Trophoblast cell (in vitro differentiated cells and primary cell): ENCODE data around the gene PIGB. TPM values are rescaled to one million over a fixed set of nuclear protein-coding genes. Genes with fewer than 3 reads are reported as not detected.

Source experiments
- DNase-seq, 2 donors: peaks; one replicate each; pipeline ENCODE4 v3.0.0-alpha.2; 2016
- H2AFZ ChIP-seq: 2 replicates; pipeline ENCODE4 v1.6.1; 2013; ENCODE audit warnings: low read length, moderate library complexity, mild to moderate bottlenecking; ENCODE audit not compliant: insufficient read depth, poor library complexity
- H2AK5ac ChIP-seq: 2 replicates; pipeline ENCODE4 v1.6.1; 2013; ENCODE audit warnings: mild to moderate bottlenecking, low read length
- H2BK120ac ChIP-seq: 2 replicates; pipeline ENCODE4 v1.6.1; 2013; ENCODE audit warnings: low read length, mild to moderate bottlenecking, moderate library complexity; ENCODE audit not compliant: insufficient read depth, poor library complexity
- H2BK12ac ChIP-seq: 2 replicates; pipeline ENCODE4 v1.6.1; 2013; ENCODE audit warnings: mild to moderate bottlenecking, low read length, moderate library complexity
- H2BK5ac ChIP-seq: 2 replicates; pipeline ENCODE4 v1.6.1; 2013; ENCODE audit warnings: low read length, low read depth, moderate library complexity, mild to moderate bottlenecking; ENCODE audit not compliant: poor library complexity
- H3K14ac ChIP-seq: 2 replicates; pipeline ENCODE4 v1.6.1; 2013; ENCODE audit warnings: mild to moderate bottlenecking, low read length
- H3K18ac ChIP-seq: 2 replicates; pipeline ENCODE4 v1.6.1; 2013; ENCODE audit warnings: mild to moderate bottlenecking, low read length
- H3K23ac ChIP-seq: 2 replicates; pipeline ENCODE4 v1.6.1; 2013; ENCODE audit warnings: low read length
- H3K27ac ChIP-seq: 2 replicates; pipeline ENCODE4 v1.5.1; 2013; ENCODE audit warnings: low read depth, mild to moderate bottlenecking, inconsistent platforms, low read length, moderate library complexity
- H3K27me3 ChIP-seq: 2 replicates; pipeline ENCODE4 v1.6.1; 2013; ENCODE audit warnings: inconsistent platforms, mild to moderate bottlenecking, low read length, moderate library complexity; ENCODE audit not compliant: insufficient read depth
- H3K36me3 ChIP-seq, 2 experiments: 1 replicate in 1 of 2; 2 replicates in 1 of 2; pipeline ENCODE4 v1.6.1; 2013; ENCODE audit warnings: low read length in 2 of 2, mild to moderate bottlenecking in 2 of 2, moderate library complexity in 1 of 2; ENCODE audit not compliant: insufficient read depth in 2 of 2, control insufficient read depth in 1 of 2
- H3K4ac ChIP-seq: 2 replicates; pipeline ENCODE4 v1.6.1; 2013; ENCODE audit warnings: low read depth, mild to moderate bottlenecking, low read length, moderate library complexity
- H3K4me1 ChIP-seq, 2 experiments: 1 replicate in 1 of 2; 2 replicates in 1 of 2; pipeline ENCODE4 v1.6.1; 2013; ENCODE audit warnings: low read length in 2 of 2, mild to moderate bottlenecking in 2 of 2, moderate library complexity in 1 of 2; ENCODE audit not compliant: insufficient read depth in 2 of 2, control insufficient read depth in 1 of 2
- H3K4me2 ChIP-seq: 2 replicates; pipeline ENCODE4 v1.6.1; 2013; ENCODE audit warnings: inconsistent platforms, mild to moderate bottlenecking, low read length, moderate library complexity
- H3K4me3 ChIP-seq: 2 replicates; pipeline ENCODE4 v1.5.1; 2013; ENCODE audit warnings: mild to moderate bottlenecking, low read depth, low read length, inconsistent platforms
- H3K79me1 ChIP-seq: one replicate; pipeline ENCODE4 v1.6.1; 2013; ENCODE audit warnings: low read length
- H3K79me2 ChIP-seq: 2 replicates; pipeline ENCODE4 v1.6.1; 2013; ENCODE audit warnings: low read length, mild to moderate bottlenecking; ENCODE audit not compliant: control insufficient read depth, insufficient read depth, poor library complexity
- H3K9ac ChIP-seq: 2 replicates; pipeline ENCODE4 v1.6.1; 2013; ENCODE audit warnings: mild to moderate bottlenecking, low read length
- H3K9me3 ChIP-seq: 2 replicates; pipeline ENCODE4 v1.6.1; 2013; ENCODE audit warnings: low read depth, mild to moderate bottlenecking, control low read depth, inconsistent platforms, low read length; ENCODE audit not compliant: insufficient read depth
- H4K12ac ChIP-seq: 2 replicates; pipeline ENCODE4 v1.6.1; 2013; ENCODE audit warnings: low read depth, mild to moderate bottlenecking, low read length, moderate library complexity
- H4K8ac ChIP-seq: 2 replicates; pipeline ENCODE4 v1.6.1; 2013; ENCODE audit warnings: low read depth, mild to moderate bottlenecking, low read length, moderate library complexity
- H4K91ac ChIP-seq: one replicate; pipeline ENCODE4 v1.6.1; 2013; ENCODE audit warnings: low read depth, mild to moderate bottlenecking, low read length, moderate library complexity
- WGBS: extraction: QIAGEN DNeasy Blood & Tissue Kit; methylation state at CpG from one replicate; pipeline ENCODE4 v1.1.7; 2013; ENCODE audit warnings: missing lambda C conversion rate; ENCODE audit not compliant: insufficient read length, insufficient coverage; ENCODE audit errors: extremely low coverage; 5-methylcytosine and 5-hydroxymethylcytosine counted together
- polyA plus RNA-seq: library from polyadenylated mRNA; stranded (reverse); fragments of 200-250 nt; gene quantifications from 2 replicates; pipeline ENCODE4 v1.2.3, GENCODE V29; 2013

PIGB gene
- 6.1 TPM in 2 replicates for polyA plus RNA-seq

DNA sequence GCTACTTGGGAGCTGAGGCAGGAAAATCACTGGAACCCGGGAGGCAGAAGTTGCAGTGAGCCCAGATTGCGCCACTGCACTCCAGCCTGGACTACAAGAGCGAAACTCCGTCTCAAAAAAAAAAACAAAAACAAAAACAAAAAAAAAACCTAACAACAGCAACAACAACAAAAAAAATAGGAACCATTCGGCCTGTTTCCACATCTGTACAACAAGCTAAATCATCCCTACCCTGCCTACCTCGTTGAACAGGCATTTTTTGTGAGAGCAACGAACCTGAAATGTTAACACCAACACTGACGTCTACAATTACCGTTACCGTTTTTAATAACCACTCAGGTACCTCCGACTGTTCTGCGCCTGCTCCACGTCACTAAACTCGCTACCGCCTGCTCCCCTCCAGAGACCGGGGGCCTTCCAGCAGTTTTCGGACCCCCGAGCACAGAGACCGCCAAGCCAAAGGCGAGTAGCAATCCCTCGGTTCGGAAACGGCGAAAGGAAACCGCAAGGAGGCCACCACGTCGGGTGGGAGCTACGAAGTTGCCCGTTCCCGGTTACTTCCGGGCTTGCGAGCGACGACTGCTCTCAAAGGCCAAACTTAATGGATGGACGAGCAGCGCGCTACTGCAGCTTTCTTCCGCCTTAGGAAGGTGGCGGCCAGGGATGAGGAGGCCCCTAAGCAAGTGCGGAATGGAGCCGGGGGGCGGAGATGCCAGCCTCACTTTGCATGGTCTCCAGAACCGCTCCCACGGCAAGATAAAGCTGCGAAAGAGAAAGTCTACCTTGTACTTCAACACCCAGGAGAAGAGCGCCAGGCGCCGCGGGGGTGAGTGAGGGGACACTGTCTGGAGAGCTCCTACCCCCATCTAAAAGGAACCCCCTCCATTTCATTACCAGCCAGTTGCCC is at the start of gene PIGB, which contains the start of gene PIGBOS1:
Gene PIGB, plus strand, starts transcription at position 635 of the 907 bp plus-strand sequence. Its CDS starts 29 bp downstream, at position 664.
Gene PIGBOS1, minus strand, starts transcription at position 536 of the 907 bp plus-strand sequence. CDS start 1,331 bp downstream, outside the sequence.
- peak within 1 kb of the TSS; percentile 78 for H4K91ac ChIP-seq
- no peak within 1 kb of the TSS for H2AK5ac ChIP-seq
- H3K18ac ChIP-seq: peak within 1 kb of the TSS; percentile 33
- no CpG with 5 or more reads among the region's 49 CpGs for WGBS
- peaks cover 5% of the 10 kb centered on the region for H3K79me2 ChIP-seq
- H3K4me2 ChIP-seq: peak within 1 kb of the TSS; percentile 84
- peak within 1 kb of the TSS; percentile 93 for H3K4me3 ChIP-seq
- H3K4me1 ChIP-seq: no peaks in the 10 kb centered on the region
- no peaks in the 10 kb centered on the region for H3K27me3 ChIP-seq
- peak within 1 kb of the TSS; percentile 90 for H4K8ac ChIP-seq
- no peak within 1 kb of the TSS for H3K23ac ChIP-seq
- no peaks in the 10 kb centered on the region for H3K9me3 ChIP-seq
- H3K14ac ChIP-seq: peak within 1 kb of the TSS; percentile 81
- peaks cover 6% of the 10 kb centered on the region for H3K79me1 ChIP-seq
- peak within 1 kb of the TSS; percentile 93 for H3K9ac ChIP-seq
- peak; percentile 77 to 86 for DNase-seq
- H2BK5ac ChIP-seq: peak within 1 kb of the TSS; percentile 19
- H3K27ac ChIP-seq: peak within 1 kb of the TSS; percentile 45
- peak within 1 kb of the TSS; percentile 60 for H4K12ac ChIP-seq
- peak within 1 kb of the TSS; percentile 62 for H2AFZ ChIP-seq
- H2BK12ac ChIP-seq: no peak within 1 kb of the TSS
- peak within 1 kb of the TSS; percentile 59 for H2BK120ac ChIP-seq
- peak within 1 kb of the TSS; percentile 36 for H3K4ac ChIP-seq
- no peaks in the 10 kb centered on the region for H3K36me3 ChIP-seq

DNA sequence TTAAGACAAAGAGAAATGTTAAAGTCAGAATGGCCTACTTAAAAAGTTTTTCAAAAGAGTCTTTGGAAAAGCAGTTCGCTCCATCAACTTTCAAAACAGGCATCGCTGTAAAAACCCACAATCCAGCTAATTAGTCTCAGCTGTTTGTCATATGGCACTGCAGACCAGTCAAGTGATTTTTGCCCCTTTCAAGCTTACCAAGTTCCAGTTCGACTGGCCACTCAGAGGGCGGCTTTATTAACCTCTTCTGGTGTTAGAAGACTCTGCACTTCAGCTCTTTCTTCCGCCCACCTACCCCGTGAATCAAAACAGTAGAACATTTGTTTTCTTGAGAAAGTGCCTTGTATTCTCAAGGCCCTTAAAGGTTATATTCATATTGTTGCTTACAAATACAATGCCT is 48.7 kb upstream of the PIGB start:
- H3K36me3 ChIP-seq: no peaks in the 10 kb centered on the region
- no peak overlapping the region for H3K4ac ChIP-seq
- no peaks in the 10 kb centered on the region for H3K27me3 ChIP-seq
- no peak overlapping the region for H3K27ac ChIP-seq
- H3K79me1 ChIP-seq: no peaks in the 10 kb centered on the region
- no peaks in the 10 kb centered on the region for H3K9me3 ChIP-seq
- no peak overlapping the region for H3K18ac ChIP-seq
- H3K14ac ChIP-seq: no peak overlapping the region
- no peaks in the 10 kb centered on the region for H3K79me2 ChIP-seq
- no peak overlapping the region for H2BK5ac ChIP-seq
- no peak overlapping the region for H2AK5ac ChIP-seq
- H2BK120ac ChIP-seq: no peak overlapping the region
- H2BK12ac ChIP-seq: no peak overlapping the region
- no peak overlapping the region for H4K12ac ChIP-seq
- no peak overlapping the region for H3K4me2 ChIP-seq
- H2AFZ ChIP-seq: no peak overlapping the region
- WGBS: no CpG with 5 or more reads among the region's 6 CpGs
- H4K91ac ChIP-seq: no peak overlapping the region
- DNase-seq: no peak
- no peaks in the 10 kb centered on the region for H3K4me1 ChIP-seq
- H4K8ac ChIP-seq: no peak overlapping the region
- no peak overlapping the region for H3K9ac ChIP-seq
- H3K23ac ChIP-seq: no peak overlapping the region
- H3K4me3 ChIP-seq: no peak overlapping the region

DNA sequence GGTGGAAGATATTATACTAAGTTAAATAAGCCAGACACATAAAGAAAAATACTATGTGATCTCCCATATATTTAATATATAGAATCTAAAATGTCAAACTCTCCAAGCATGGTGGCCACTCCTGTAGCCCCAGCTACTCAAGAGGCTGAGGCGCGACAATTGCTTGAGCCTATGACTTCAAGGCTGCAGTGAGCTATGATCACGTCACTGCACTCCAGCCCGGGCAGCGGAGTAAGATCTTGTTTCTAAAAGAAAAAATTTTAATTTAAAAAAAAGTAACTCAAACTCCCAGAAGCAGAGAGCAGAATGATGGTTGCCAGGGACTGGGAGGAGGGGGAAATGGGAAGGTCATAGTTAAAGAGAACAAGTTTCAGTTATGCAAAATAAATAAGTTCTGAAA is 42.7 kb upstream of the PIGB start:
- Histone ChIP-seq H2BK120ac (no peak overlapping the region), H2BK12ac (no peak overlapping the region), H3K79me2 (no peaks in the 10 kb centered on the region), H3K36me3 (no peaks in the 10 kb centered on the region), H3K27me3 (no peaks in the 10 kb centered on the region), H4K12ac (no peak overlapping the region), H3K4ac (no peak overlapping the region), H3K9me3 (no peaks in the 10 kb centered on the region), H3K9ac (no peak overlapping the region), H4K8ac (no peak overlapping the region), H3K27ac (no peak overlapping the region), H3K4me3 (no peak overlapping the region), H3K4me1 (no peaks in the 10 kb centered on the region), H2BK5ac (no peak overlapping the region), H3K4me2 (no peak overlapping the region), H3K18ac (no peak overlapping the region), H2AK5ac (no peak overlapping the region), H4K91ac (no peak overlapping the region), H3K23ac (no peak overlapping the region), H3K14ac (no peak overlapping the region), H2AFZ (no peak overlapping the region), H3K79me1 (no peaks in the 10 kb centered on the region)
- WGBS: no CpG with 5 or more reads among the region's 5 CpGs
- DNase-seq: no peak

DNA sequence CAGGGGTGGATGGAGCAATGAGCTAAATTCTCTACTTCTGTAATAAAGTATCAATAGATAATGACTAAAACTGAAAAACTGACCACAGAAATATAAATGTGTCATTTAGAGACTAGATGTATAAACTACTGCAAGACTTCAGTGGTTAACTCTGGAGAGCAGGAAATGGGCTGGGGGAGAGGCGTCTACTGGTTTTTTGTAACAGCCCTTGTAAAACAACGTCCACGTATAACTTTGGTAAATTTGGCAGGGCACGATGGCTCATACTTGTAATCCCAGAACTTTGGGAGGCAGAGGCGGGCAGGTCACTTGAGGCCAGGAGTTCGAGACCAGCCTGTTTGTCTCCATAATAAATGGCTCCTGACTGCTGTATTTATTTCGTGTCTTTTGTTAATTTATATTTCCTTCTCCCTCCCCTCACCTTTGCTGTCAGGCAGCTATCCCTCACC is 41.9 kb upstream of the PIGB start:
- H3K14ac ChIP-seq: no peak overlapping the region
- H4K91ac ChIP-seq: no peak overlapping the region
- no peak overlapping the region for H2BK120ac ChIP-seq
- DNase-seq: no peak
- H3K4me1 ChIP-seq: no peaks in the 10 kb centered on the region
- H3K4ac ChIP-seq: no peak overlapping the region
- H2AFZ ChIP-seq: no peak overlapping the region
- no CpG with 5 or more reads among the region's 7 CpGs for WGBS
- H3K27me3 ChIP-seq: no peaks in the 10 kb centered on the region
- no peaks in the 10 kb centered on the region for H3K9me3 ChIP-seq
- H2BK12ac ChIP-seq: no peak overlapping the region
- H3K36me3 ChIP-seq: no peaks in the 10 kb centered on the region
- H2BK5ac ChIP-seq: no peak overlapping the region
- no peak overlapping the region for H4K12ac ChIP-seq
- H3K18ac ChIP-seq: no peak overlapping the region
- H3K79me2 ChIP-seq: no peaks in the 10 kb centered on the region
- H3K27ac ChIP-seq: no peak overlapping the region
- no peak overlapping the region for H3K4me2 ChIP-seq
- H3K4me3 ChIP-seq: no peak overlapping the region
- H3K23ac ChIP-seq: no peak overlapping the region
- no peak overlapping the region for H3K9ac ChIP-seq
- no peak overlapping the region for H2AK5ac ChIP-seq
- H3K79me1 ChIP-seq: no peaks in the 10 kb centered on the region
- no peak overlapping the region for H4K8ac ChIP-seq
